GM19351 (cell line): Measurements from ENCODE around the gene FGFR2.

Experiments
- ATAC-seq: cut with Tn5 transposase; IDR thresholded peaks from one replicate; pipeline ENCODE4 v1.9.1; 2021; ENCODE audit warnings: mild to moderate bottlenecking, moderate library complexity; ENCODE audit not compliant: unreplicated experiment

The FGFR2 gene

DNA sequence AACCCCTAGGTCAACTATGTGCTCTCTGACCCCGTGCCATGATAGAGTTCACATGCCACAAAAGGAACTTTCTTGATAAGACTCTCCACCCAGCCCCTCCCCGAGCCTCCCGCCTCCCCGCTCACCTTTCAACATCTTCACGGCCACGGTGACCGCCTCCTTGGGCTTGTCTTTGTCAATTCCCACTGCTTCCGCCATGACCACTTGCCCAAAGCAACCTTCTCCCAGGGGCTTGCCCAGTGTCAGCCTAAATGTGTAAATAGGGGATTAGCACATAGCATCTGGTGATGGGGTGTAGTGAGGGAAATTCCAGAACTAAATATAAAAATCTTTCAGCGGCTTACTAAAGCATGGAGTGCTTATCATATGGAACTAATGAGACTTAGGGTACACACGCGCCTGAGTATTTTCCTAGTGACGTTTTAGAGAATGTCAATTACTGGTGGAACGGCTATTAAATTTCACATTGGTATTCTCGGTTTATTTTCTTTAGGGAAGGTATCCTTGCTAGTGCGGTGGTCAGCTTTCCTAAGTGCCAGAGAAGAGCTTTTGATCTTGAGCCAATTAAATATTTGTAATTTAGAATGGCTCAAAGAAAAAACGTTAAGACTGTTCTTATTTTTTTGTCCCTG is 97.4 kb downstream of the FGFR2 start:
- ATAC-seq = no peak

DNA sequence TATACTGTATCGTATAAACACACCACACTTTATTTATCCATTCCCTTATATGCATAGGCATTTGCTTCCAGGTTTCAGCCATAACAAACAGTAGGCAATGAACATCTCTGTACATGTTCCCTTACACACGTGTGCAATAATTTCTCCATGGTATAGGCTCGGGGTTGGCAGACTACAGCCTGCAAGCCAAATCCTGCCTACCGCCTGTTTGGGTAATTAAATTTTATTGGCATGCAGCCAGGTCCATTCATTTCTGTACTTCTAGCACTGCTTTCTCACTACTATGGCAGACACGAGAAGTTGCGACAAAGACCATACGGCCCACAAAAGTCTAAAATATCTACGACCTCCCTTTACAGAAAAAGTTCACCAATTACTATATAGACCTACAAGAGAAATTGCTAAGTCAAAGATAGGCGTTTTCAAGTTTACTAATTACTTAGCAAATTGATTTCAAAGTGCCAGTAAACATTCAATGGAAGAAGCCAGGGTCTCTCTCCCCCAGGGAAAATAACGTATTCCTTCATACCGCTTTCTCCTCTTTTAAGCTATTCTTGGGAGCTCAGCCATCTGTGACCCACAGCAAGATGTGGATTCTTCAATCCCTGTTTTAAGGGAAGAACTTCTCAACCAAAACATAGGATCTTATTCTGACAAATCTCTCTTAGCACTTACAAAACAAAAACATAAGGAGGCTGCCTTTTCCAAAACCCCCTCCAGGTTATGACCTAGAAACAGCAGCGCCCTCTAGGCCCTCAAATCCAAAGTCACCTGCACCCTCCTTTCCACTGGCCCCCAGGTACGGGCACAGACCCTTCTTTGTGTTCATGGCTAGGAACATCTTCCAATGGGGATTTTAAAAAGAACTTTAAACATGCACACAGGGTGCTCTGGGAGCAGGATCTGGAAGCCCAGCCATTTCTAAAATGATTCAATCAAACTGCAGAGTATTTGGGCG is 100.5 kb downstream of the FGFR2 start:
- no peak for ATAC-seq

- no peak for ATAC-seq
Observed at GRCh38 chr10:121495719-121496118, 102.5 kb downstream of the FGFR2 start.

DNA sequence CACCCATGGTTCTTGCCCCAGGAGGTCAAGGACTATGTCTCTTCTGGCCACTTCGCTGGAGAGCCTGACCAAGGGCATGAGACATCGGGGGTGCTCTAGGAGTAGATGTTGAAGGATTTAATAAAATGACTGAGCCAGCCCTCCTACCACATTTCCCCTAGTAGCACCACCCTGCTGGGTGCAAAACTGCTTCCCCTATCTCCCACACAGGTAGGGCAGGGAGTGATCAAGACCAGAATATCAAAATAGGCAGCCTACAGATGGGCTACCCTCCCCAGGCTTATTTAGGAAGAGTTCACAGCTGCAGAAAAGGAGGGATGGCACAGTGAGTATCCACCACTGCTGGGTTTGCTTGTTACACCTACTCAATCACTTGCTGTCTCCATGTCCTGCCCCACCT is 103.9 kb downstream of the FGFR2 start:
- ATAC-seq = no peak

DNA sequence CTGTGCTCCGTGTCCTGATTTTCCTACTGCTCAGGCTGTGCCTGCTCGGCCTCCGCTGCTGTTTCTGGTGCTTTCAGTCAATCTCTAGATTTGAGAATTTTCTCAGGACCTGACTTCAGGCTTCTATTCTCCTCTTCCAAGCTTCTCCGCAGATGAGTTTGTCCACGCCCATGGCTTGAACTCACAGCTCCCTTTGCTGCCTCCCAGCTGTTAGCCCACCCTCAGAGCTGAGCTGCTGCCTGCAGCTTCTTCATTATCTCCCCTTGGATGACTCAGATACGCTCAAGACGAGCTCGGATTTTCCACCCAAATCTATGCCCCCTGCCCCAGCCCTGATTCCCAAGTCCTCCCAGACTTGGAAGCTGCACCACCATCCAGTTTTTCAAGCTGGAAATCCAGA is 104.7 kb downstream of the FGFR2 start:
- ATAC-seq = no peak

DNA sequence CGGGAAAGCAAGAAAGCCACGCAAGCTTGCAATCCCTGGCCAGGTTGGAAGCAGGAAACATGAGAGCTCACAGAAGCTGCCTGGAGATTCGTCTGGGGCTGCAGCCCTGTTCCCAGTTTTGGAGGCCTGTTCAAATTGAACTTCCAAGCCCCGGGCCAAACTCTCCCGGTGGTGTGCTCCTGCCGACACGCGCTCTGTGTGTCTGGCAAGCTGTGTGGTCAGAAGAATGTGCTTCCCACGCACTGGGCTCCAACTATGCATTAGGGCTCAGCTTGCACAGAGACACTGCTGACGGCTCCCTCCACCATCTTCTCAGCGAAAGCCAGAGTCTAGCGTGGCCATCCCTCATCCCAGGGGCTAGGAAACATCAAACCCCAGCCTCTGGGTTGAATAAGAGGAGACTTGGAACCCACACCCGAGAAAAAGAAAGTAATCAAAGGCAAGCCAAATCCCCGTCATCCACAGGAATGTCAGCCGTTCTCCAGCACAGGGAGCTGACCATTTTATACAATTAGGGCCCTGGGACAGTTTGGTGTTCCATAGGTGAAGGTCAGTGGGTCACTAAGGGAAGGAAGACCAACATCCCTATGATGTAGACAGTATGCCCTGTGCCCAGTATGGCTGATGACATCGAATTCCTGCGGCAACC is 107.2 kb downstream of the FGFR2 start:
- ATAC-seq = no peak

GRCh38 chr10:121485436-121486139 is 112.7 kb downstream of the FGFR2 start:
- no peak for ATAC-seq

DNA sequence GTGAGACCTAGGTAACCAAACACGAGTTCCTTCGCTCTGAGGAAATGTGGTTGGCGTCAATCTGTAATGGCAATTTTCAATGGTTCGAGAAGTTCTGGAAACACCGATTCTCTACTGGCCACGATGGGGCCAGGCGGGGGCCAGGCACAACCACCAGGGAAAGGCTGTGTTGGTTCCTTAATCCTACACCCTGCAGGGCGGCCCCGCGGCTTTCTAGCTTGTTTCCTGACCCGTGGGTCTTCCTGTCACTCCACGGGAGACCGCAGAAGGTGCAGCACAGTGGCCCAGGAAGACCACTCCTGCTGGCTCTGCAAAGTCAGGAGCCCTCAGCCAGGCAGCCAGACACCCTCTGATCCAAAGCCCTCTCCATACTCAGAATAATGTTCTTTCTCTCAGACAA is 113.4 kb downstream of the FGFR2 start:
- ATAC-seq = no peak

DNA sequence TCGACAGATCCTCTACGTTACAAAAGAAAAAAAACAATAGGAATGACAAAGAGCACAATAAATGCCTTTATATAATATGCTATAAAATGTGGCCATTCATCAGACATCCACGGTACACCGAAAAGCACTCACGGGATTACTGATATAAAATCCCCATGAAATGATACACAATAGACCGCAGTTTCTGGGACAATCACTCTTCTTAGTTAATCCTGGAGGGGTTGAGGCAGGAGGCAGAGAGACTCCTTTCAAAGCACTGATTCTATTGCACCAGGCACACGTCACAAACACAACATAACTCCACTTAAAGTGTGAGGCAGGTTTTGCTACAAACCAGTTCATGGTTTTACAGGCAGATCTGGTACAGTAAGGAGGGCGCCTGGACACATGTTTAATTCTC is 113.8 kb downstream of the FGFR2 start:
- ATAC-seq = no peak

DNA sequence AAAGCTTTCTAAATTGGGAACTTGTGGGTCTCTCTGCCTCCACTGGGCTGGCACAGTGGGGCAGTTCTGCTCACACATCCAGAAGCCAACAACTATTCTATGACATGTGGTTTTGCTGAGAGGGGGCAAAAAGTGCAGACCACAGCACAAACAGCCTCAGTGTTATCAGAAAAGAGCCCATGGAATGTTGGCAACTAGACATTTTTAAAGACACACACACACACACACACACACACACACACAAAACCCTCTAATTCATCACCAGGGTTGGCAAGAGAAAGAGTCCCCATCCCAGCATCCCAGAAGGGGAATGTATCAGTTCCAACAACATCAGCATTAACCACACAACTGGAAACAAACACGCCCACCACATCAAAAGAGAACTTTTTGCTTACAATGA is 117.1 kb downstream of the FGFR2 start:
- no peak for ATAC-seq

DNA sequence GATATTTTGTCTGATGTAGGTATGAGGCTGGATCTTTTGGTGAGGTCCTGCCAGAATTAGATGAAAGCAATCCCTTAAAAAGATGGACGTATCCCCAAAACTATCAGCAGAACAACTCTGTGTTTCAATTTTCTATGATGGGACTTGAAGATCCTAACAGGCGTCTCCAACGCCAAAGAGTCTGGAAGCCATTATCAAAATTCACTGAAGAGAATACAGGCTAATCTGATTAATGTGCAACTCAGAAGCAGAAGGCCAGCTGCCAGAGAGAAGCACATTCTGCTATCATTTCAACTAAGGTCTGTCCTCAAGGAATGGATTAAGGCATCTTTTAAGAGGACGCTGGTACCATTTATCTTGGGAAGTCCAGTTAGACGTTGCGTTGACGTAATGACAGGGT is 119.7 kb downstream of the FGFR2 start:
- no peak for ATAC-seq

GRCh38 chr10:121469797-121470606 is 128.2 kb downstream of the FGFR2 start:
- no peak for ATAC-seq

- ATAC-seq = no peak
Observed at GRCh38 chr10:121468726-121469125, 129.5 kb downstream of the FGFR2 start.

DNA sequence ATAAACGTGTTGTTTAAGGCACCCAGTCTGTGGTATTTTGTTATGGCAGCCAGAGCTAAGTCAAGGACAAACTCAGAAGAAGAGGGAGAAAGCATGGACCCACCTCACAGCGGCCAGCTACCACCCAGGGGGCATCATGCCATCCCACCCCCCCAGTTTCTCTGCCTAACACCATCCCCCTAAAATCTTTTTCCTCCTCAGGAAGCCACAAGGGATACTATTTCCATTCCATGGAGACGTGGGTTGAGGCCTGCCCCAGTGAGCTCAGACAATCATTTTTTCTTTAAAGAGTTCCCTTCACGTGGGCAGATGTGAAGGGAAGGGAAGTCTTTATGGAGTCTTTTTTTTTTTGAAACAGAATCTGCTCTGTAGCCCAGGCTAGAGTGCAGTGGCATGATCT is 131.8 kb downstream of the FGFR2 start:
- no peak for ATAC-seq

DNA sequence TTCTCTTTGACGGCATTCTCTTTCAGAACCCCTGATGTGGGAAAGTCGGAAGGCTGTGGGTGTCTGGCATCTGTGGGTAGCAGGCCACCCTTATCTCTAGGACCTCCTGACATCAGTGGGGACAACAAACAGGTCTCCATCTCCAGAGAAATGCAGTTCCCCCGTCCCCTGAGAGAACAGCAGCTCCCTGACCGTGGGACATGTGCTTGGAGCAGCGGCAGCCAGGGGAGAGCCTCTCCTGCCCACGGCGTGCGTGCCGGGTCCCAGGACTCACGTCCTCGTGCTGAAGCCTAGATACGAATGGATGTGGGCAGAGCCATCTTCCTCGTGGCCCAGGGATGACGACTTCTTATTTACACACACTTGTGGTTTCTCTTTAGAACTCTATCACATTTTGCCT is 133.0 kb downstream of the FGFR2 start:
- no peak for ATAC-seq

DNA sequence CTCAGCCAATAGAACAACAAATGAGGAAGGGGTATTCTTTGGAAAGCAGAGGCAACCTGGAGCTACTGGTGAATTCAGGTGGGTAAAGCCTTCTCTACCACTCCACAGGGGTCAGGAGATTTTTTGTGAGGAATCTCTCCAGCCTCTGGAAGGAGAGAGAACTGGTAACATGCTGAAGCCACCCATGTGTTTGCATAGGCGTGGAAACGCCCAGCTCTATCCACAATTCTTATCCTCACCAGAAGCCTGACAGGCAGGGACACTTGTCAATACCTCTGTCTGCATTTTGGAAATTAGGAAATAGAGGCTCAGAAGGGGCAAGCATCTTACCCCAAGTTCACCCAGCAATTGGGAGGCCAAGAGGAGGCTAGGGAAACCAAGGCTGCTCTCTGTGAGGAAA is 133.7 kb downstream of the FGFR2 start:
- no peak for ATAC-seq

DNA sequence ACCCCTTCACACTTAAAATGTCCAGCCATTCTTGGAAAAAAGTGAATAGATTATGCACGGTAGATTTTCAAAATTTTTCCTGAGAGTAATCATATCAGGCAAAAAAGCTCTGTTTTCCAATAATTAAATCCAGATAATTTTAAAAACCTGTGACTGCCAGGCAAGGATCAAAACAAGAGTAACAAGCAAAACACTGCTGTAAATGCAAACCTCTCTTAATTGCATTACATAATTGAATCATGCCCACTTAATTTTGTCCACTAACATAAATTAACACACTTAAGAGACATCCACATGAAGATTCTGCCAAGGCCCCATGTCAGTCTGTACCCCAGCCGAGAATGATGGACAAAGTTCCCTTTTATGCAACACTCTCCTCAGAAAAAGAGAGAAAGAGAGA is 135.3 kb downstream of the FGFR2 start:
- no peak for ATAC-seq

GRCh38 chr10:121462281-121462680 is 136.0 kb downstream of the FGFR2 start:
- no peak for ATAC-seq

DNA sequence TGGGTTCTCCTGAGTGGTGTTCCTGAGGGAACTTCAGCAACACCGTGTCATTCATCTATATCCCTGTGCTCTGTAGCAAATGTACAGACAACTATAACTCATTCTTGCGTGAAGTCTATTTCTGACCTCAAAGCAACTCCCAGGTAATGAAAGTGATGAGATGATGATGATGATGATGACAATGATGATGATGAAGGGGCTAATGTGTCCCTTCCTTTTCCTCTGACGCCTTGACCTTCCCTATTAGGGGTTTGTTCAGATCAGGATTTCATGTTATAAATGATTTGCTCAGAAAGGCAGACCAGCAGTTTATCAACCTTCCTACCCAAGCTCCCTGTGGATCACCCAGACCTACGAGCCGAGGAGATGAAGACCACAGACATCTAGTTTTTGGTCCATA is 136.9 kb downstream of the FGFR2 start:
- no peak for ATAC-seq

GRCh38 chr10:121460733-121461132 is 137.5 kb downstream of the FGFR2 start:
- no peak for ATAC-seq
